ENCODE measurements around the gene CTSE. TPM values are rescaled to one million over a fixed set of nuclear protein-coding genes. Genes with fewer than 3 reads are reported as not detected.

The CTSE gene
- total and polyA plus RNA-seq, 2 donors (not counting 1 experiment from before 2014, with no cell fraction given), result not detected

DNA sequence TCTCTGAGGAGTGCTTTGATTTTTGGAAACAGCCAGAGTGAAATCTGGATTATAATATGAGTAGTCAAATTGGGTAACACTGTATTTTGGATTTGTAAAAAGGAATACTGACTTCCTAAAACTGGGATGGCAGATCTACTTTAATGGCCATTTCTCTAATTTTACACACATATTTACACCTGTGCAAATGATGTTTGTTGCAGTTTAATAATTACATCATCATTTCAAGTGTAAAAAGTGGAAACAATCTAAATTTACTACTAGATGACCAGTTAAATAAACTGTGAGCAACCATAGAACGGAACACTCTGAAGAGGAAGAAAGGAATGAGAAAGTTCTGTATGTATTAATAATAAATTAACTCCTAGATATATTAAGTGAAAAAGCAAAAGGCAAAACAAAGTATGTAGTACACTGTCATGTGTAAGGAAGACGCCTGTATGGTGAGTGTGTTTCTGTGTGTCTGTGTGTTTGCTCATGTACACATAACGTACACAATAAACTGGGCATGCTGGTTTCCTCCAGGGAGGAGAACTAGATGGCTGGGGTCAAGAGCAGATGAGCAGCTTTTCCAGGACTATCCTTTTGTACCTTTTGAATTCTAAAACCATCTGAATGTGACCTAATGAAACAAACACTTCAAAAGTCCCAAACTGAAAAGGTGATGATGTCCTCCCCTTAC lies 26.4 kb upstream of the CTSE start:
- DNase-seq (no peak), ATAC-seq (ENCODE audit: low read depth) (no peak)
- H3K27ac Mint-ChIP-seq, result peak overlapping the region; percentile 99
- intact Hi-C loops (cut with micrococcal nuclease), result loop anchor here (1.0 to 10.0 kb wide), 5 partner anchors 9 to 765 kb away; no protein-coding TSS in a partner anchor
- peaks cover 71 to 78% of the 10 kb centered on the region in 2 donors for H3K4me1 ChIP-seq (ENCODE audit: control insufficient read depth in 2 of 2, insufficient read depth in 2 of 2, low read length in 2 of 2)
- no peak overlapping the region for H3K9ac ChIP-seq (ENCODE audit: low read length)
- no peaks in the 10 kb centered on the region for H3K27me3 Mint-ChIP-seq
- peak overlapping the region; percentile 30 for H3K4me2 ChIP-seq (replicated peaks; ENCODE audit: low read depth, low read length, poor library complexity, severe bottlenecking)
- peak overlapping the region in 1 of 5 experiments; percentile 6 for H3K4me3 ChIP-seq (ENCODE audit: control extremely low read depth in 1 of 5, extremely low read depth in 1 of 5, insufficient read depth in 1 of 5, low read depth in 2 of 5, low read length in 4 of 5)
- CTCF ChIA-PET, result interaction anchor here (0.6 to 3.0 kb wide), 7 partner anchors 8 to 169 kb away, joined by 3 to 30 read pairs (median 13); no protein-coding TSS in a partner anchor
- H3K36me3 ChIP-seq (replicated peaks in 1 of 2; ENCODE audit: control extremely low read depth in 1 of 2, control insufficient read depth in 1 of 2, extremely low read depth in 1 of 2, insufficient read depth in 2 of 2, low read length in 1 of 2), result no peaks in the 10 kb centered on the region
- WGBS (ENCODE audit: insufficient coverage), result 50% methylated on average over 1 of the region's 3 CpGs
- H2AFZ ChIP-seq (ENCODE audit: insufficient read depth, low read depth, low read length, poor library complexity, severe bottlenecking), result no peak overlapping the region
- TF ChIP-seq EZH2 (IDR thresholded peaks at IDR 0.05; ENCODE audit: borderline replicate concordance, insufficient read depth, low read depth, low read length, poor library complexity, severe bottlenecking), result no peak
- TF ChIP-seq, protein P1, sequence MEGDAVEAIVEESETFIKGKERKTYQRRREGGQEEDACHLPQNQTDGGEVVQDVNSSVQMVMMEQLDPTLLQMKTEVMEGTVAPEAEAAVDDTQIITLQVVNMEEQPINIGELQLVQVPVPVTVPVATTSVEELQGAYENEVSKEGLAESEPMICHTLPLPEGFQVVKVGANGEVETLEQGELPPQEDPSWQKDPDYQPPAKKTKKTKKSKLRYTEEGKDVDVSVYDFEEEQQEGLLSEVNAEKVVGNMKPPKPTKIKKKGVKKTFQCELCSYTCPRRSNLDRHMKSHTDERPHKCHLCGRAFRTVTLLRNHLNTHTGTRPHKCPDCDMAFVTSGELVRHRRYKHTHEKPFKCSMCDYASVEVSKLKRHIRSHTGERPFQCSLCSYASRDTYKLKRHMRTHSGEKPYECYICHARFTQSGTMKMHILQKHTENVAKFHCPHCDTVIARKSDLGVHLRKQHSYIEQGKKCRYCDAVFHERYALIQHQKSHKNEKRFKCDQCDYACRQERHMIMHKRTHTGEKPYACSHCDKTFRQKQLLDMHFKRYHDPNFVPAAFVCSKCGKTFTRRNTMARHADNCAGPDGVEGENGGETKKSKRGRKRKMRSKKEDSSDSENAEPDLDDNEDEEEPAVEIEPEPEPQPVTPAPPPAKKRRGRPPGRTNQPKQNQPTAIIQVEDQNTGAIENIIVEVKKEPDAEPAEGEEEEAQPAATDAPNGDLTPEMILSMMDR (IDR thresholded peaks at IDR 0.05), result no peak
- no peaks in the 10 kb centered on the region for H3K9me3 Mint-ChIP-seq (ENCODE audit: insufficient read depth)
- H3K4me1 Mint-ChIP-seq, result peaks cover 82% of the 10 kb centered on the region
- H3K79me2 ChIP-seq (ENCODE audit: control insufficient read depth, insufficient read depth, low read length), result peaks cover 6% of the 10 kb centered on the region
- POLR2A ChIA-PET, result interaction anchor here (1.2 to 1.4 kb wide), 4 partner anchors 8 to 18 kb away, joined by 3 to 16 read pairs (median 6); no protein-coding TSS in a partner anchor
- H3K4me3 Mint-ChIP-seq, result peak overlapping the region; percentile 56
- H3K27me3 ChIP-seq (replicated peaks in 1 of 4; ENCODE audit: control extremely low read depth in 1 of 4, control insufficient read depth in 3 of 4, insufficient read depth in 4 of 4, low read length in 3 of 4), result no peaks in the 10 kb centered on the region
- no peaks in the 10 kb centered on the region for H4K20me1 ChIP-seq (ENCODE audit: control insufficient read depth, insufficient read depth, low read length, poor library complexity, severe bottlenecking)
- H3K27ac ChIP-seq (ENCODE audit: low read length in 2 of 2), result peak overlapping the region; percentile 91 to 93
- no peaks in the 10 kb centered on the region for H3K9me3 ChIP-seq (ENCODE audit: control extremely low read depth in 1 of 3, control insufficient read depth in 2 of 3, insufficient read depth in 1 of 3, low read length in 2 of 3)

DNA sequence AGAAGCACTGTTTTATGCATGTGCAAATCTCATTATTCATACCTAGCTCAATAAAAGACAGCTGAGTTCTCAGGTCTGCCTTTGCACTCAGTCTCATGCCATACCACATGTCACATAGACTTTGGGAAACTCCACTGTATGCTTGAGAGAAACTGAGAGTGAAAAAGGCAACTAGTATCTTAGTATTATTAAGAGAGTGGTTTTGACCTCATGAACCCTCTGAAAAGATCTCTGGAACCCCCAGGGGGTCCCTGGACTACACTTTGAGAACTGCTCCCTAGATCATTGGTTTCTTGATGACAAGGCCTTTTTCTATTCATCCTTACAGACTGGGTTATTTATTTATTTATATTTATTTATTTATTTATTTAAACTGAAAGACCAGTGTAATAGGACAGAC lies 25.6 kb upstream of the CTSE start:
- no peaks in the 10 kb centered on the region for H3K9me3 ChIP-seq (ENCODE audit: control extremely low read depth in 1 of 3, control insufficient read depth in 2 of 3, insufficient read depth in 1 of 3, low read length in 2 of 3)
- Mint-ChIP-seq H3K27me3 (no peaks in the 10 kb centered on the region), H3K4me3 (peak overlapping the region; percentile 50), H3K27ac (peak overlapping the region; percentile 99), H3K9me3 (ENCODE audit: insufficient read depth) (no peaks in the 10 kb centered on the region), H3K4me1 (peaks cover 82% of the 10 kb centered on the region)
- no peak overlapping the region for H3K4me3 ChIP-seq (ENCODE audit: control extremely low read depth in 1 of 5, extremely low read depth in 1 of 5, insufficient read depth in 1 of 5, low read depth in 2 of 5, low read length in 4 of 5)
- ChIA-PET CTCF (interaction anchor here (0.6 to 9.1 kb wide), 5 partner anchors 9 to 67 kb away, joined by 3 to 122 read pairs (median 5); no protein-coding TSS in a partner anchor), POLR2A (no interaction called here)
- no peak overlapping the region for H3K9ac ChIP-seq (ENCODE audit: low read length)
- H3K4me1 ChIP-seq (ENCODE audit: control insufficient read depth in 2 of 2, insufficient read depth in 2 of 2, low read length in 2 of 2), result peaks cover 74 to 76% of the 10 kb centered on the region in 2 donors
- no peaks in the 10 kb centered on the region for H3K36me3 ChIP-seq (replicated peaks in 1 of 2; ENCODE audit: control extremely low read depth in 1 of 2, control insufficient read depth in 1 of 2, extremely low read depth in 1 of 2, insufficient read depth in 2 of 2, low read length in 1 of 2)
- DNase-seq, result peak; percentile 68
- H3K27ac ChIP-seq (ENCODE audit: low read length in 2 of 2), result peak overlapping the region; percentile 91 to 93
- no peak for TF ChIP-seq EZH2 (IDR thresholded peaks at IDR 0.05; ENCODE audit: borderline replicate concordance, insufficient read depth, low read depth, low read length, poor library complexity, severe bottlenecking)
- TF ChIP-seq, protein P1 (IDR thresholded peaks at IDR 0.05), result no peak
- intact Hi-C loops (cut with micrococcal nuclease), result no loop called here
- no peak for ATAC-seq (ENCODE audit: low read depth)
- no peaks in the 10 kb centered on the region for H4K20me1 ChIP-seq (ENCODE audit: control insufficient read depth, insufficient read depth, low read length, poor library complexity, severe bottlenecking)
- H3K27me3 ChIP-seq (replicated peaks in 1 of 4; ENCODE audit: control extremely low read depth in 1 of 4, control insufficient read depth in 3 of 4, insufficient read depth in 4 of 4, low read length in 3 of 4), result no peaks in the 10 kb centered on the region
- H2AFZ ChIP-seq (ENCODE audit: insufficient read depth, low read depth, low read length, poor library complexity, severe bottlenecking), result no peak overlapping the region
- peaks cover 12% of the 10 kb centered on the region for H3K79me2 ChIP-seq (ENCODE audit: control insufficient read depth, insufficient read depth, low read length)
- H3K4me2 ChIP-seq (replicated peaks; ENCODE audit: low read depth, low read length, poor library complexity, severe bottlenecking), result no peak overlapping the region

Measured in B cell (primary cell).